RWPE2 (cell line): ENCODE measurements around the gene TBX10.
"Not testable (repeated sequence)": the region's sequence is repeated elsewhere in the genome, so short reads cannot be mapped to it uniquely, and the experiment has no call there.

Experiments used
- ATAC-seq: fragments of 200-7000 bp; cut with Tn5 transposase; 3 replicates; pipeline ENCODE4 v1.9.1; 2021; ENCODE audit warnings: low read depth
- DNase-seq: peaks from one replicate; pipeline ENCODE4 v3.0.0-alpha.2; 2020; ENCODE audit warnings: low spot score
- H3K27ac ChIP-seq: fragments of 450-650 bp; 2 replicates; pipeline ENCODE4 v1.5.1; 2017; ENCODE audit warnings: mild to moderate bottlenecking; ENCODE audit not compliant: poor library complexity, severe bottlenecking
- H3K27me3 ChIP-seq: fragments of 250-450 bp; sonication (Bioruptor Pico); 2 replicates; pipeline ENCODE4 v1.5.1; 2021; ENCODE audit warnings: mild to moderate bottlenecking, moderate library complexity; ENCODE audit not compliant: insufficient read depth, poor library complexity, severe bottlenecking
- H3K36me3 ChIP-seq: fragments of 250-450 bp; sonication (Bioruptor Pico); 2 replicates; pipeline ENCODE4 v1.5.1; 2020; ENCODE audit warnings: low read depth, mild to moderate bottlenecking, moderate library complexity
- H3K4me1 ChIP-seq: fragments of 250-450 bp; sonication (Bioruptor Pico); 2 replicates; pipeline ENCODE4 v1.5.1; 2021; ENCODE audit warnings: mild to moderate bottlenecking, moderate library complexity; ENCODE audit not compliant: insufficient read depth, poor library complexity, severe bottlenecking
- H3K4me3 ChIP-seq: fragments of 250-450 bp; sonication (Bioruptor Pico); 2 replicates; pipeline ENCODE4 v1.5.1; 2021; ENCODE audit warnings: mild to moderate bottlenecking, moderate library complexity; ENCODE audit not compliant: severe bottlenecking
- H3K9me3 ChIP-seq: fragments of 250-450 bp; sonication (Bioruptor Pico); 2 replicates; pipeline ENCODE4 v1.5.1; 2021; ENCODE audit warnings: mild to moderate bottlenecking, moderate library complexity; ENCODE audit not compliant: severe bottlenecking
- CTCF ChIP-seq: fragments of 450-650 bp; IDR thresholded peaks from one replicate; pipeline ENCODE4 v1.5.1; 2017; ENCODE audit warnings: mild to moderate bottlenecking, moderate library complexity; ENCODE audit not compliant: poor library complexity, severe bottlenecking

TBX10 gene

GRCh38 chr11:67639438-67639859 is at the start of gene TBX10:
Gene TBX10, minus strand, starts transcription at chr11:67639763. Its CDS starts 291 bp downstream, at chr11:67639472.
- TF ChIP-seq CTCF = no peak
- no peaks in the 10 kb centered on the region for H3K36me3 ChIP-seq
- no peaks in the 10 kb centered on the region for H3K9me3 ChIP-seq
- no peaks in the 10 kb centered on the region for H3K27me3 ChIP-seq
- DNase-seq (no peak), ATAC-seq (no peak)
- no peak within 1 kb of the TSS for H3K4me3 ChIP-seq
- H3K4me1 ChIP-seq = no peaks in the 10 kb centered on the region
- no peak within 1 kb of the TSS for H3K27ac ChIP-seq

GRCh38 chr11:67689178-67689577 is 49.6 kb upstream of the TBX10 start:
- H3K36me3 ChIP-seq = no peaks in the 10 kb centered on the region
- no peak overlapping the region for H3K27ac ChIP-seq
- ATAC-seq (no peak), DNase-seq (no peak)
- no peak for TF ChIP-seq CTCF
- no peaks in the 10 kb centered on the region for H3K27me3 ChIP-seq
- no peak overlapping the region for H3K4me3 ChIP-seq
- H3K4me1 ChIP-seq = no peaks in the 10 kb centered on the region
- H3K9me3 ChIP-seq = no peaks in the 10 kb centered on the region

GRCh38 chr11:67687986-67688385 is 48.4 kb upstream of the TBX10 start:
- DNase-seq = no peak
- no peak overlapping the region for H3K4me3 ChIP-seq
- TF ChIP-seq CTCF = no peak
- H3K36me3 ChIP-seq = no peaks in the 10 kb centered on the region
- no peak overlapping the region for H3K27ac ChIP-seq
- no peaks in the 10 kb centered on the region for H3K9me3 ChIP-seq
- no peaks in the 10 kb centered on the region for H3K4me1 ChIP-seq
- no peaks in the 10 kb centered on the region for H3K27me3 ChIP-seq
- ATAC-seq = no peak

GRCh38 chr11:67685641-67686332 is 46.2 kb upstream of the TBX10 start:
- H3K36me3 ChIP-seq, H3K4me3 ChIP-seq, ATAC-seq, H3K9me3 ChIP-seq, H3K27me3 ChIP-seq, H3K27ac ChIP-seq, DNase-seq: not testable (repeated sequence)
- peaks cover 10% of the 10 kb centered on the region for H3K4me1 ChIP-seq

GRCh38 chr11:67682126-67683034 is 42.8 kb upstream of the TBX10 start:
- peaks cover 10% of the 10 kb centered on the region for H3K4me1 ChIP-seq
- not testable (repeated sequence) for H3K27me3 ChIP-seq, H3K9me3 ChIP-seq, H3K4me3 ChIP-seq, H3K36me3 ChIP-seq, DNase-seq
- H3K27ac ChIP-seq = peak overlapping the region; percentile 18
- 0 out of 3 replicates have a peak, but pooled peaks have one; percentile 36 for ATAC-seq
